Esophagus squamous epithelium (tissue), 5 donors: ENCODE results near the gene CTIF. TPM values are rescaled to one million over a fixed set of nuclear protein-coding genes. Genes with fewer than 3 reads are reported as not detected.

ENCODE experiments used
- DNase-seq: peaks from one replicate; lab custom pipeline; 2025; lab: John Stamatoyannopoulos, UW
- H3K27ac ChIP-seq, 4 donors: fragments of 200-600 bp; sonication (generic); one replicate each; pipeline ENCODE4 v1.5.1; 2016 to 2019; ENCODE audit warnings: mild to moderate bottlenecking in 1 of 4
- H3K27me3 ChIP-seq, 4 donors: fragments of 200-600 bp; sonication (generic); 1 replicate in 3 of 4; 2 replicates in 1 of 4; pipeline versions ENCODE4 v1.5.1 to v1.6.0; 2017 to 2021; ENCODE audit warnings: antibody characterized with exemption in 1 of 4
- H3K36me3 ChIP-seq, 3 donors: fragments of 200-600 bp; sonication (generic); one replicate each; pipeline ENCODE4 v1.5.1; 2016 to 2019
- H3K4me1 ChIP-seq, 3 donors: fragments of 200-600 bp; sonication (generic); one replicate each; pipeline ENCODE4 v1.5.1; 2017 to 2019
- H3K4me3 ChIP-seq, 4 donors: fragments of 200-600 bp; sonication (generic); 1 replicate in 3 of 4; 2 replicates in 1 of 4; pipeline ENCODE4 v1.5.1; 2016 to 2019; ENCODE audit warnings: mild to moderate bottlenecking in 2 of 4, moderate library complexity in 1 of 4
- H3K9me3 ChIP-seq, 3 donors: fragments of 200-600 bp; sonication (generic); one replicate each; pipeline ENCODE4 v1.5.1; 2016 to 2019
- CTCF ChIP-seq, 6 experiments: fragments of 450-650 bp in 4 of 6; fragments of 200-600 bp in 2 of 6; sonication (generic) in 2 of 6; IDR thresholded peaks; one replicate each; pipeline ENCODE4 v1.5.1; 2016 to 2019; ENCODE audit warnings: antibody characterized with exemption in 6 of 6, mild to moderate bottlenecking in 4 of 6, moderate library complexity in 4 of 6
- POLR2A ChIP-seq, 4 donors: fragments of 450-650 bp; IDR thresholded peaks; one replicate each; pipeline ENCODE4 v1.6.1; 2017; ENCODE audit warnings: antibody characterized with exemption in 4 of 4, mild to moderate bottlenecking in 4 of 4, moderate library complexity in 3 of 4
- WGBS, 2 donors: methylation state at CpG; one replicate each; pipeline ENCODE4 v1.1.5; 2018; 5-methylcytosine and 5-hydroxymethylcytosine counted together
- intact Hi-C: fragments of 100-400 bp; cut with DNase I; formaldehyde crosslinking; loops from one replicate; pipeline ENCODE4 v1.15.0; 2022
- total RNA-seq, 4 donors: library from RNA; depleted of rRNA; stranded (reverse); fragments of >200 nt; gene quantifications; one replicate each; pipeline ENCODE4 v1.1.0, GENCODE V29; 2016
- donor health status: DM: yes; HTN: yes; CAD: no.

Gene CTIF
- total RNA-seq, 4 donors from 2014 or later = 4.7 to 24.2 (median 10.2) TPM

- no peak overlapping the region for H3K4me3 ChIP-seq
- H3K9me3 ChIP-seq = no peaks in the 10 kb centered on the region
- no peaks in the 10 kb centered on the region for H3K36me3 ChIP-seq
- 81 to 83% methylated on average over 1 to 2 of the region's 2 CpGs for WGBS, 2 donors
- peaks cover 0 to 15% (median 0%) of the 10 kb centered on the region in 3 donors for H3K4me1 ChIP-seq
- intact Hi-C loops = no loop called here
- DNase-seq = no peak
- no peaks in the 10 kb centered on the region for H3K27me3 ChIP-seq
- TF ChIP-seq CTCF (IDR thresholded peaks at IDR 0.05) (no peak), POLR2A (IDR thresholded peaks at IDR 0.05) (no peak)
- no peak overlapping the region for H3K27ac ChIP-seq
Measured at GRCh38 chr18:48582946-48583345, 44.1 kb downstream of the CTIF start.

GRCh38 chr18:48583573-48583972 lies 44.7 kb downstream of the CTIF start:
- WGBS, 2 donors = 76 to 77% methylated on average over 3 to 5 of the region's 5 CpGs
- H3K36me3 ChIP-seq = no peaks in the 10 kb centered on the region
- DNase-seq = no peak
- H3K9me3 ChIP-seq = no peaks in the 10 kb centered on the region
- H3K27ac ChIP-seq = no peak overlapping the region
- intact Hi-C loops = no loop called here
- peaks cover 0 to 15% (median 0%) of the 10 kb centered on the region in 3 donors for H3K4me1 ChIP-seq
- no peaks in the 10 kb centered on the region for H3K27me3 ChIP-seq
- H3K4me3 ChIP-seq = no peak overlapping the region
- TF ChIP-seq CTCF (IDR thresholded peaks at IDR 0.05) (no peak), POLR2A (IDR thresholded peaks at IDR 0.05) (no peak)

GRCh38 chr18:48589797-48590519 lies 51.1 kb downstream of the CTIF start:
- Histone ChIP-seq H3K4me1 (peaks cover 0 to 29% (median 0%) of the 10 kb centered on the region in 3 donors), H3K4me3 (no peak overlapping the region), H3K27ac (peak overlapping the region in 3 of 4 donors; percentile 55 to 79 (median 70)), H3K27me3 (no peaks in the 10 kb centered on the region), H3K36me3 (no peaks in the 10 kb centered on the region), H3K9me3 (no peaks in the 10 kb centered on the region)
- TF ChIP-seq POLR2A (IDR thresholded peaks at IDR 0.05) = no peak
- TF ChIP-seq CTCF (IDR thresholded peaks at IDR 0.05) = no peak
- intact Hi-C loops = no loop called here
- no peak for DNase-seq
- WGBS, 2 donors = 54 to 77% methylated on average over 8 of the region's 15 CpGs

GRCh38 chr18:48590678-48591077 lies 51.8 kb downstream of the CTIF start:
- 71 to 88% methylated on average over 1 to 4 of the region's 5 CpGs for WGBS, 2 donors
- TF ChIP-seq CTCF (IDR thresholded peaks at IDR 0.05) (no peak), POLR2A (IDR thresholded peaks at IDR 0.05) (no peak)
- intact Hi-C loops = no loop called here

GRCh38 chr18:48592540-48593171 lies 53.8 kb downstream of the CTIF start:
- WGBS, 2 donors = 78 to 88% methylated on average over 13 to 15 of the region's 17 CpGs
- no peak overlapping the region for H3K4me3 ChIP-seq
- peak overlapping the region in 2 of 4 donors; percentile 22 to 36 for H3K27ac ChIP-seq
- intact Hi-C loops = no loop called here
- peaks cover 0 to 29% (median 0%) of the 10 kb centered on the region in 3 donors for H3K4me1 ChIP-seq
- no peaks in the 10 kb centered on the region for H3K27me3 ChIP-seq
- no peaks in the 10 kb centered on the region for H3K9me3 ChIP-seq
- no peak for DNase-seq
- no peaks in the 10 kb centered on the region for H3K36me3 ChIP-seq
- TF ChIP-seq POLR2A (IDR thresholded peaks at IDR 0.05) = no peak
- no peak for TF ChIP-seq CTCF (IDR thresholded peaks at IDR 0.05)

More at GRCh38 chr18:48590678-48591077, 51.8 kb downstream of the CTIF start:
- no peak for DNase-seq
- no peak overlapping the region for H3K4me3 ChIP-seq
- H3K36me3 ChIP-seq = no peaks in the 10 kb centered on the region
- peaks cover 0 to 29% (median 0%) of the 10 kb centered on the region in 3 donors for H3K4me1 ChIP-seq
- no peaks in the 10 kb centered on the region for H3K27me3 ChIP-seq
- peak overlapping the region in 3 of 4 donors; percentile 7 to 79 (median 70) for H3K27ac ChIP-seq
- no peaks in the 10 kb centered on the region for H3K9me3 ChIP-seq
